ENCODE measurements around the gene CTNND2.

- TF ChIP-seq CTCF (IDR thresholded peaks at IDR 0.05; ENCODE audit: borderline replicate concordance, extremely low read depth, low read length, poor library complexity, severe bottlenecking) (no peak), EZH2 (IDR thresholded peaks at IDR 0.05; ENCODE audit: borderline replicate concordance, low read depth, low read length, severe bottlenecking) (no peak)
These were observed 379.2 kb downstream of the CTNND2 start for GRCh38 chr5:11525020-11525419.

Data from DND-41 (cell line).